ENCODE data around the gene UBE2D4. TPM values are rescaled to one million over a fixed set of nuclear protein-coding genes. Genes with fewer than 3 reads are reported as not detected.
"Not testable (repeated sequence)": the region's sequence is repeated elsewhere in the genome, so short reads cannot be mapped to it uniquely, and the experiment has no call there.

Gene UBE2D4
- total RNA-seq, 2 experiments from 2014 or later, result 11.4 to 12.8 TPM

DNA sequence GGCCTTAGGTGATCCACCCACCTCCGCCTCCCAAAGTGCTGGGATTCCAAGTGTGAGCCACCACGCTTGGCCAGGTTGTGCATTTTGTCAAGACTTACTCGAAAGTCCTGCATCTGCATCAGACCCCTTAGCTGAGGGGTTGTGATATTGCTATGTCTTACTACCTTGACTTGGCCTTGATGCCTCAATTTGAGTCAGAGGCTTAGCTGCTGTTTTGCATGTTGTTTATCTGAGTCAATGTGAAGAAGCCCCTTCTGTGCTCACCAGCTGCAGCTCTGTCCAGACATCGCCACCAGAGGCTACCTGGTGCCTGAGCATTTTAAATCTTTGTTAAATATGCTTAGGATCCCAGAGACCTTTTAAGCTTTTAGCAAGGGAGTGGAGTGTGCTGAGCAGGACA, 18.1 kb downstream of the UBE2D4 start:
- intact Hi-C loops (cut with micrococcal nuclease), result no loop called here
- CTCF ChIA-PET, result interaction anchor here (0.9 to 1.7 kb wide), 2 partner anchors 9 to 11 kb away, joined by 3 to 4 read pairs; no protein-coding TSS in a partner anchor
- Mint-ChIP-seq H3K4me1 (ENCODE audit: low read depth) (no peaks in the 10 kb centered on the region), H3K27ac (no peak overlapping the region), H3K4me3 (no peak overlapping the region), H3K36me3 (ENCODE audit: low read depth) (peaks cover 9% of the 10 kb centered on the region), H3K9me3 (no peaks in the 10 kb centered on the region), H3K27me3 (ENCODE audit: low read depth) (no peaks in the 10 kb centered on the region)
- no peak for DNase-seq

DNA sequence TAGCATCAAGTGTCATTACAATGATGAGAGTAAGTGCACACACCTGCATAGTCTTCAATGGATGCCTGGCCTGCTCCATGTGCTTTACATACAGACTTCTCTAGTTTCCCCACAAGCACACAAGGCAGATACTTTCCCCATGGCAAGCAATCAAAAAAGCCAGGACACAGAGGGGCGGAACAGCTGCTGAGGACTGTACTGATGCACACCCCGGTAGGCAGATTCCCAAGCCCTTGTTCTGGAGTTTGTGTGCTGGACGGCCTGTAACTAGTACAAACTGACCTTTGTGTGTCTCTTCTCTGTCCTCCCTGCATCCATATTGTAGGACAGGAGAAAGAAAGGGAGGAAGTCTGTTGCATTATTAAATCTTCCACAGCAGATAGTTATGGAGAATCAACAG, 25.8 kb downstream of the UBE2D4 start:
- H3K36me3 Mint-ChIP-seq (ENCODE audit: low read depth), result peaks cover 18% of the 10 kb centered on the region
- CTCF ChIA-PET, result no interaction called here
- H3K27me3 Mint-ChIP-seq (ENCODE audit: low read depth), result no peaks in the 10 kb centered on the region
- no peak overlapping the region for H3K27ac Mint-ChIP-seq
- H3K4me1 Mint-ChIP-seq (ENCODE audit: low read depth), result peaks cover 8% of the 10 kb centered on the region
- H3K9me3 Mint-ChIP-seq, result no peaks in the 10 kb centered on the region
- no peak for DNase-seq
- no peak overlapping the region for H3K4me3 Mint-ChIP-seq
- intact Hi-C loops (cut with micrococcal nuclease), result no loop called here

DNA sequence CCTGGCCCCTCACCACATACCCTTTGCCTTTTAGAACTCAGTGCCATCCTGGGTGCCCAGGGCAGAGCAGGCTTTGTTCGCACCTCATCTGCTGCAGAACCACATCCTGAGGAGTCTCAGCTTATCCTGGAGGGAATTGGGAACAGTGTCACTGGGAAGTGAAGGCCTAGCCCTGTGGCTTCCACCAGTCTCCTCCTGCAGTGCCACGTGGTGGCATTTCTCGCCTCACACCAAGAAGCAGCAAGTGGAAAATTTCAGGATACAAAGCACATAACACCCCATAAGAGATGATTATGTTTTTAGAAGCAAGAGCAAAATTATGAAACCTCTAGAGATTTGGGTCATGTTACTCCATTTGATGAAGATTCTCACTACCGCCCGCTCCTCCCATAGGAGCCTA, 26.8 kb downstream of the UBE2D4 start:
- DNase-seq, result no peak
- intact Hi-C loops (cut with micrococcal nuclease), result no loop called here
- peaks cover 11% of the 10 kb centered on the region for H3K36me3 Mint-ChIP-seq (ENCODE audit: low read depth)
- H3K27ac Mint-ChIP-seq, result no peak overlapping the region
- CTCF ChIA-PET, result interaction anchor here (0.9 kb wide), 1 partner anchor 9 kb away, joined by 4 read pairs; no protein-coding TSS in a partner anchor
- no peak overlapping the region for H3K4me3 Mint-ChIP-seq
- no peaks in the 10 kb centered on the region for H3K9me3 Mint-ChIP-seq
- peaks cover 8% of the 10 kb centered on the region for H3K4me1 Mint-ChIP-seq (ENCODE audit: low read depth)
- no peaks in the 10 kb centered on the region for H3K27me3 Mint-ChIP-seq (ENCODE audit: low read depth)

DNA sequence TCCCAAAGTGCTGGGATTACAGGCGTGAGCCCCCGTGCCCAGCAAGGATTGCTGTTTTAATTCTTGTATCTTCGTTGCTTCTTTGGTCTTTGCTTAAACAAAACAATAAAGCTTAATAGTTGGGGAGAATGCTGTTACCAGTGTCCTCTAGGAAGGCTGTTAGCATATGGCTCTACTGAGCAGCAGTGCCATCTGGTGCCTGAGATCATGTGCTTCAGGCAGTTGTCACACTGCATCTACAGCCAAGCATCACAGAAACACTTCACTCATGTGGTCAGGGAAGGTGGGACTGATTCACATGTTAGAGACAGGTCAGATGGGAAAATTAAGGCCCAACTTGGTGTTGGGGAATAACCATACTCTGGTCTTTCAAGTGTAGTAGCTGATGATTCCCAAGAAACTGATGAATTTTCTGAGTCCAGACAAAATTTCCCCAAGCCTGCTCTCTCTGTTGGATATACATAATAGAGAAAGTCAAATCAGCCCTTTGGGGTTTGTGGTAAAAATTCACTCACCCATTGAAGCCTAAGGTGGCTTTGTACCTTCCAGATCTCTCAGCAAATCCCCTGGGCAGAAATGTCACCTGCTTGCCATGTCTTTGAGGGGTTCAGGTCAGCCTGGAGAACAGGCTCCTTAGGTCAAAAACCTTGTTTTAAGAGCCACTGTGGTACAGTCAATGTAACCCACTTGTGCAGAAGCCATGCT, 28.4 kb downstream of the UBE2D4 start:
- intact Hi-C loops (cut with micrococcal nuclease), result no loop called here
- Mint-ChIP-seq H3K27ac (no peak overlapping the region), H3K36me3 (ENCODE audit: low read depth) (peaks cover 11% of the 10 kb centered on the region), H3K27me3 (ENCODE audit: low read depth) (no peaks in the 10 kb centered on the region), H3K9me3 (no peaks in the 10 kb centered on the region), H3K4me1 (ENCODE audit: low read depth) (peaks cover 8% of the 10 kb centered on the region), H3K4me3 (no peak overlapping the region)
- CTCF ChIA-PET, result interaction anchor here (1.6 kb wide), 1 partner anchor 10 kb away, joined by 3 read pairs; no protein-coding TSS in a partner anchor
- DNase-seq, result peak; percentile 54

DNA sequence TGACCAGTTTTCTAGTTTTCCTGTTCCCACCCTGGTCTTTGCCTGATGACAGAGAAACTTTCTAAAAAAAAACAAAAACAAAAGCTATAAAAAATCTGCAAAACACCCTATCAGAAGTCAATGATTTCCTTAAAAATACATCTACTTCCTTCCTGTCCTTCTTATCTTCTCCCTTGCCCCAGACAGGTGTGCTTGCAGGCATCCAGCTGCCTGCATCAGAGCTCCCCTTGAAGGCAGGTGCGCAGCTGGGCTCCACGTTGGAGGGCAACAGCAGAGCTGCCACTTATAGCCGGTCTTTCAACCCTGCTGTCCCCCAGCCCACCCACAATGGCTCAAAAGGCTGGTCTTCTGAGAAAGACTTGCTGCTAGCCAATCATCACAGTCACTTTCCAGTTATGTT, 29.8 kb downstream of the UBE2D4 start:
- Mint-ChIP-seq H3K4me1 (ENCODE audit: low read depth) (peaks cover 8% of the 10 kb centered on the region), H3K36me3 (ENCODE audit: low read depth) (peaks cover 11% of the 10 kb centered on the region), H3K9me3 (no peaks in the 10 kb centered on the region), H3K27me3 (ENCODE audit: low read depth) (no peaks in the 10 kb centered on the region), H3K4me3 (no peak overlapping the region), H3K27ac (no peak overlapping the region)
- intact Hi-C loops (cut with micrococcal nuclease), result no loop called here
- no peak for DNase-seq
- CTCF ChIA-PET, result interaction anchor here (0.9 to 1.6 kb wide), 2 partner anchors 11 to 52 kb away, joined by 3 read pairs; no protein-coding TSS in a partner anchor

DNA sequence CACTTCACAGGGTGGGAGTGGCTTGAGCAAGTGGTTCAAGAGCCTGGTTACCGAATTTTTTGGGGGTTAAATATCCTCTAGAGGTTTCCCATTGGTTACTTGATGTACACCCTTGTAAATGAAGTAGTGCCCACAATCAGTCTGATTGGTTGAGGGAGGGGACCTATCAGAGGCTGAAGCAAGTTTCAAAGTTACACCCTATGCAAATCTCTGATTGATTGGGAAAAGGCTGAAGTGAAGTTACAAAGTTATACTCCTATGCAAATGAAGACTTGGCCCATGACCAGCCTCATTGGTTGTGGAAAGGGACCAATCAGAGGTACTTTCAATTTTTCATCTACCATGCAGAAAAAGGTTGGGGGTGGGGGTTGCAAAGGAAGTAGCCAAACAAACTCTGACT, 34.7 kb downstream of the UBE2D4 start:
- Mint-ChIP-seq H3K4me1 (ENCODE audit: low read depth) (peaks cover 5% of the 10 kb centered on the region), H3K9me3 (no peaks in the 10 kb centered on the region), H3K4me3 (no peak overlapping the region), H3K27me3 (ENCODE audit: low read depth) (no peaks in the 10 kb centered on the region), H3K36me3 (ENCODE audit: low read depth) (peaks cover 3% of the 10 kb centered on the region), H3K27ac (no peak overlapping the region)
- no peak for DNase-seq
- CTCF ChIA-PET, result no interaction called here
- intact Hi-C loops (cut with micrococcal nuclease), result no loop called here

DNA sequence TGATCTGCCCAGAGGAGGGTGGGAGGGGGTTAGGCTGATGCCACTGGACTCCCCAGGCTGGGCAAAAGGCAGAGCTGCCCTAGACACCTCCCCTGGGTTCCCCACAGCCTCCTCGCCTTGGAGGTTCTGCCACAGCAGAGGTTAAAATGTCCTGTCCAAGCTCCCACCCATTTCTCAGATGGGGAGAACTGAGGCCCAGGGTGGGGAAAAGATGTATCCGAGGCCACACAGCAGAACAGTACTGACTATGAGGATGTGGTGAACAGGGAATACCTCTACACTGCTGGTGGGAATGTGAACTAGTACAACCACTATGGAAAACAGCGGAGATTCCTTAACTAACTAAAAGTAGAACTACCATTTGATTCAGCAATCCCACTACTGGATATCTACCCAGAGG, 40.2 kb downstream of the UBE2D4 start:
- H3K9me3 Mint-ChIP-seq; DNase-seq; H3K27ac Mint-ChIP-seq; intact Hi-C loops (cut with micrococcal nuclease); H3K36me3 Mint-ChIP-seq (ENCODE audit: low read depth); H3K4me1 Mint-ChIP-seq (ENCODE audit: low read depth); H3K27me3 Mint-ChIP-seq (ENCODE audit: low read depth); H3K4me3 Mint-ChIP-seq: not testable (repeated sequence)
- CTCF ChIA-PET, result interaction anchor here (0.5 to 0.6 kb wide), 2 partner anchors 35 to 44 kb away, joined by 3 to 4 read pairs; no protein-coding TSS in a partner anchor

DNA sequence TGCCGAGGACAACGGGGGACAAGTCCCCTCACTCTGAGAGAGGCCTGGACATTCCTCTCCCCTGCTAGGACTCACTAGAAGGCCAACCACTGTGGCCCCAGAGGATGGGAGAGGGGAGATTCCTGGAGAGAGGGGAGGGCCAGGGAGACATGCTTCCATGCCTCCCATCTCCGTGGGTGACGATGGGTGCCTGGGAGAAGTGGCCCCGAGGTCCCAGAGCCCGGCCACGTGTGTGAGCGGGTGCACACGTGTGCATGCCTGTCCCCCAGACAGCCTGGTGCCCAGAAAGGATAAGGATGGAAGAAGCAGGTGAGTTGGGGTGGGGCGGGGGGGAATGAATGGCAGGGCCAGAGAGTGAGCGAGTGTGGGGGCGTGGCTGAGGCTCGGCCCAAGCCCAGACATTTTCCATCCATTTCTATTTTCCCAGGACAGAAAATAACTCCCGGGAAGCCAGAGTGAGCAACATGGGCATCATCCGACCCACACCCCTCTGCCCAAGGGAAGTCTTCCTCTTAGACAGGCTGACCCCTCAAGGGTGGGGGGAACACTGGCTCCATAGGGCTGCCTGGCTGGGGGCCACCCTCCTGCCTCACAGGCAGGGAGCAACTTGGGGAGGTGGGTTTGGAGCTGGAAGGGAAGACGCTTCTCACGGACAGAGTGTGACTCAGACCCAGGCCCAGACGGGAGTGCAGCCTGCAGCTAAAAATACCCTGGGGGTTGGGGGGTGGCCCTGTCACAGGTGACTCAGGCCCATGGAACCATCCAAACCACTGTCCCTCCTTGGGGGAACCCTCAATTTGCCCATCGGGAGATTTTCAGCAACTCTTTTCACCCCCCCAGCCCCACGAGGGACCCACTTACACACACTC, 42.2 kb downstream of the UBE2D4 start:
- CTCF ChIA-PET; H3K27me3 Mint-ChIP-seq (ENCODE audit: low read depth); intact Hi-C loops (cut with micrococcal nuclease); H3K9me3 Mint-ChIP-seq; H3K27ac Mint-ChIP-seq; H3K4me1 Mint-ChIP-seq (ENCODE audit: low read depth); H3K4me3 Mint-ChIP-seq; DNase-seq; H3K36me3 Mint-ChIP-seq (ENCODE audit: low read depth): not testable (repeated sequence)

DNA sequence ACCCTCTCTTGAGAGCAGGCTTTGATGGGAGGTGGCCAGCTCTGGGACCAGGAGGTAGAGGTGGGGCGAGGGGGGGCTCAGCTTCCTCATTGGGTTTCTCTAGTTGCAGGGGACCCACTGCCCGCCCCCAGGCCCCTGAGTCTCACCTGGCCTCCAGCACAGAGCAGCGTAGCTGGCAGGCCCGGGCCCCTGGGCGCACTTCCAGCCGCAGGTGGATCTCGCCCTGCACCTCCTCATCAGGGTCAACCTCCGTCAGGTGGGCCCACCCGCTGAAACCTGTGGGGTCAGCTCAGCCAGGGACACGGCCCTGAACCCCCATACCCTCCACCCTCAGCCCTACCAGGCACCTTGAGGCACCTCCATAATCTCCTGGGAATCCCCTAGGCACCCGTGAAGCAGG, 43.4 kb downstream of the UBE2D4 start:
- H3K27me3 Mint-ChIP-seq (ENCODE audit: low read depth); H3K27ac Mint-ChIP-seq; CTCF ChIA-PET; H3K4me1 Mint-ChIP-seq (ENCODE audit: low read depth); H3K36me3 Mint-ChIP-seq (ENCODE audit: low read depth); DNase-seq; H3K9me3 Mint-ChIP-seq; intact Hi-C loops (cut with micrococcal nuclease); H3K4me3 Mint-ChIP-seq: not testable (repeated sequence)

DNA sequence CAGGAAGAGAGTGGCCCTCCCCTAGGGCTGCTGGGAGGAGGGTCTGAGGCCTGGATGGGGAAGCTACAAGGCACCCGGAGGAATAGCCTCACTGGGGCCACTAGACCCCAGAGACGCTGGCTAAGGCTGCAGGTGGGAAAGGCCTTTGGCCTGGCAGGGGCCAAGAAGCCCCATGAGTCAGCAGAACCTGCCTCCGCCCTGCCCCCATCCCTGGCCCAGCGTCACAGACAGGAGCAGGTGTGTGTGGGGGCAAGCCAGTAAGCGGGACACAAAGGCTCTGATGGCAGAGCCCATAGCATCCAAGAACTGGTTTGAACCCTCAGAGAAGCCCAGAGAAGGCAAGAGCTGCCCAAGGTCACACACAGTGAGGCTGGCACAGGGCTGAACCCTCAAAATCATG, 44.5 kb downstream of the UBE2D4 start:
- H3K9me3 Mint-ChIP-seq; H3K36me3 Mint-ChIP-seq (ENCODE audit: low read depth); intact Hi-C loops (cut with micrococcal nuclease); DNase-seq; H3K27ac Mint-ChIP-seq; H3K4me3 Mint-ChIP-seq; H3K4me1 Mint-ChIP-seq (ENCODE audit: low read depth); H3K27me3 Mint-ChIP-seq (ENCODE audit: low read depth); CTCF ChIA-PET: not testable (repeated sequence)

DNA sequence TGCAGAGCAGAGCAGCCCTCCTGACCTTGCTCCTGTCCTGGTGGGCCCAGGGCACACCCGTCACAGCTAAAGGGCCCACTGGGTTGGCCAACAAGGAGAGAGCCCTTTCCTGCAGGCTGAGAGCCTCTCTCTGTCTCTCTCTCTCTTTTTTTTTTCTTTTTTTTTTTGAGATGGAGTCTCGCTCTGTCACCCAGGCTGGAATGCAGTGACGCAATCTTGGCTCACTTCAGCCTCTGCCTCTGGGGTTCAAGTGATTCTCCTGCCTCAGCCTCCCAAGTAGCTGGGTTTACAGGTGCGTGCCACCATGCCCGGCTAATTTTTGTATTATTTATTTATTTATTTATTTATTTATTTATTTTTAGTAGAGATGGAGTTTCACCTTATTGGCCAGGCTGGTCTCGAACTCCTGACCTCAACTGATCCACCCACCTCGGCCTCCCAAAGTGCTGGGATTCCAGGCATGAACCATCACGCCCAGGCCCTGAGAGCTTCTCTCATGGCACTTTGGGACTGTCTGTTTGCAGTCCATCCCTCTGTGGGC, 47.9 kb downstream of the UBE2D4 start:
- H3K4me3 Mint-ChIP-seq; intact Hi-C loops (cut with micrococcal nuclease); DNase-seq; H3K27ac Mint-ChIP-seq; H3K36me3 Mint-ChIP-seq (ENCODE audit: low read depth); H3K4me1 Mint-ChIP-seq (ENCODE audit: low read depth); H3K27me3 Mint-ChIP-seq (ENCODE audit: low read depth); H3K9me3 Mint-ChIP-seq: not testable (repeated sequence)
- CTCF ChIA-PET, result interaction anchor here (0.6 kb wide), 1 partner anchor 131 kb away, joined by 3 read pairs; no protein-coding TSS in a partner anchor

DNA sequence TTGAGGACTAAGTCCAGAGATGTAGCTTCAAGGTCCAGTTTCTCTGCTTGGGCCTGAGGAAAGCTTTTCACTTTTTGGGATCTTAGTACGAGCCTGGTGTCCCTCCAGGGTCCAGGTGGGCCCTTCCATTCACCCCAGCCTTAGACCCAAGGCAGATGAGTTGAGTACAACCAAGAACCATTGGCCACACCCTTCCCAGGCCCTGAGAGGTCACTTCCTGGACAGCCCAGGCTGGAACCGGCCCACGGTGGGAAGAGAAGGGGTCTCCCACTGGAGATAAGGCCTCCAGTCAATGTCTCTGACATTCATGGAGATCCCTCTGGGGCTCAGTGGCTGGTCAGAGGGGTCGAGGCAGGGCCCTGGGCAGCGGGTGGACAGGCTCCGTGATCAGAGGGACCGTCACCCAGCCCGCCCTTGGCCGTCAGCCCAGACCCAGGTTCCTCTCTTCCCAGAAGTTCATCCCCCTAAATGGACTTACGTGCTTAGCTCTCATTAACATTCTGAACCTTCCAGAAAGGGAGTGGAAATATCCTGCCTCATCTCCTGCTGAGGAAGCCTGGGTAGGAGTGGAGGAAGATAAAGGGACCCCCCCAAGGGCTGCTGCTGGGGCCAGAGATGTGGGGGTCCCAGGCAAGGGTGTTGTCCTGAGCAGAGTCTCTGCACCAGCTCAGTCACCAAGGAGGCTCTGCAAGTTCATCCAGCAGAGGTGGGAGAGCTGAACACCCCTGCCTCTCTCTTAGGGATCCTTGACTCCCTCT, 48.7 kb downstream of the UBE2D4 start:
- CTCF ChIA-PET; DNase-seq; H3K4me3 Mint-ChIP-seq; H3K27me3 Mint-ChIP-seq (ENCODE audit: low read depth); H3K36me3 Mint-ChIP-seq (ENCODE audit: low read depth); H3K4me1 Mint-ChIP-seq (ENCODE audit: low read depth); intact Hi-C loops (cut with micrococcal nuclease); H3K27ac Mint-ChIP-seq; H3K9me3 Mint-ChIP-seq: not testable (repeated sequence)
